GM19395 (cell line): ENCODE measurements around the gene NR1I3.
"Not testable (repeated sequence)": the region's sequence is repeated elsewhere in the genome, so short reads cannot be mapped to it uniquely, and the experiment has no call there.

ENCODE experiments used
- ATAC-seq: cut with Tn5 transposase; IDR thresholded peaks from one replicate; pipeline ENCODE4 v1.9.1; 2021; ENCODE audit warnings: mild to moderate bottlenecking, moderate library complexity; ENCODE audit not compliant: unreplicated experiment

Gene NR1I3, protein sequence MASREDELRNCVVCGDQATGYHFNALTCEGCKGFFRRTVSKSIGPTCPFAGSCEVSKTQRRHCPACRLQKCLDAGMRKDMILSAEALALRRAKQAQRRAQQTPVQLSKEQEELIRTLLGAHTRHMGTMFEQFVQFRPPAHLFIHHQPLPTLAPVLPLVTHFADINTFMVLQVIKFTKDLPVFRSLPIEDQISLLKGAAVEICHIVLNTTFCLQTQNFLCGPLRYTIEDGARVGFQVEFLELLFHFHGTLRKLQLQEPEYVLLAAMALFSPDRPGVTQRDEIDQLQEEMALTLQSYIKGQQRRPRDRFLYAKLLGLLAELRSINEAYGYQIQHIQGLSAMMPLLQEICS

GRCh38 chr1:161238039-161238473, at the start of gene NR1I3:
Gene NR1I3 (minus strand): TSS chr1:161238203. CDS start chr1:161236565, 1,638 bp downstream.
- no peak for ATAC-seq

DNA sequence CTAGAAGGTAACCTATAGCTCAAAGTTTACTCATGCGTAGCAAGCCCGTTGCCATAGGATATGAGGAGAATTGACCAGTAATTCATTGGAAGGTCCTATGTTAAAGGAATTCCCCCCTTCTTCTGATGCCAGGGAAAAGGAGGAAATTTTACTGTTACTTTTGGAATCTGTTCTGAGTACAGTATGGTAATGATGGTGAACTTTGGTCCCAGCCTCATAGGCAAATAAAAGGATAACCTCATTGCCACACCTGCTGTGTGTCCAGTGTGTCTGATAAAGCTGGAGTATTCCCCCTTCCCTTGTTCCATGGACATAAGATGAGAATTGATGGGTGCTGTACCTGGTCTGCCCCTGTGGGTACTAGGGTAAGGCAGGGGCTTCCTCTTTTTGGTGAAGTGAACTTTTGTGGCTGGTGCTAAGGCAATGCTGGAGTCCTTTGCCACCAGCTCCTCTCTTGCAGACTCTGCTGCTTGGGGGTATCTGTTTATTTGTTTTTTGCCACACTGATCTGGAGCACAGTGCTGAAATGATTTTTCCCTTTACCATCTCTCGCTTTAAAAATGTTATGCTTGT, 49.6 kb upstream of the NR1I3 start:
- no peak for ATAC-seq

DNA sequence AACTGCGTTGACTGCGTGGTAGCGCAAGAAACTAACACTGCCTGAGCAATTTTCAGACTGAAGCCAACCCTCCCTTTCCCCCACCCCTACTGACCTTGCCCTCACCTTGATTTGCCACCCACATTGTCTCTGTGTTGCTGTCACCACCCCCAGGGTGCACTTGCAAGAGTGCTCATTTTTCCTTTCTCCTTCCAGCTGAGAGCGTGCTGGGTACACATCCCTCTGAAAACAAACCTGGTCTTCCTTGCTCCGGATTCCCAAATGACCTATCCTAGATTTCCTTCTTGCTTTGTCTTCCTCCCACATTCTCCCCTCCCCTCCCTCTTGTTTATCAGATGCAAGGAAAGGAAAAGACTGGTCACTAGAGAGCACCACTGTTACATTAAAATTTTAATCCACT, 47.5 kb upstream of the NR1I3 start:
- no peak for ATAC-seq

DNA sequence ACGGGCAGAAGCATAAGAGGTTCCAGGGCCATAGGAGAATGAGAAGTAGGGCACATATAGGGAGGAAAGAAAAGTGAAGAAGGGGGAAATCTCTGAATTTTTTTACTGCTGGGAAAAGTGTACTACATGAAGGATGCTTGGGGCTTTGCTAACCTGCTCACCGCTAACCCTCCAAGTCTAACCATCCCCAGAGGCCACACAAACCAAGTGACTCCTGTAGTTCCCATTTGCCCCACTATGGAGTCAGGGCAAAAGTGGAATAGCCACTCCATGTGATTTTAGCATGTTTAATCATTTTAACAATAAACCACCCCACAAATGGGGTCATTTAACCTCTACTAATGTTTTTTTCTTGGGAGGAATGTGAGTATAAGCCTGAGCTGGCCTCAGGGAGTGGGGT, 47.1 kb upstream of the NR1I3 start:
- no peak for ATAC-seq

GRCh38 chr1:161282991-161283390, 45.0 kb upstream of the NR1I3 start:
- ATAC-seq = no peak

DNA sequence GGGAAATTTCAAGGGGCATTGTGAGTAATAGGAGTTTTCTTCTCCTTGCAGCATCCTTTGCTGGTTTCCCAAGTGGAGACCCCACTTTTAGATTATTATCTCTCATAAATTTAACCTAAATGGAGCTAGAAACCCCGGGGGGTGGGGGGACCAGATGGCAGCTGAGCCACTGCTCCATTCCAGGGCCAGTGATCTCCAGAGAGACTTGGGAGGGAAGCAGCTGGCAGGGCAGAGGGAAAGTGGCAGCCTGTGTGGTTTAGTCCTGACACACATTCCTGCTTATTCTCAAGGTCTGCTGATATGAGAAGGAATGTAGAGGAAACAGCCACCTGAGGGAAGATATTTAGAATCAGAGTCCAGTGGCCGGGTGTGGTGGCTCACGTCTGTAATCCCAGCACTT, 36.9 kb upstream of the NR1I3 start:
- ATAC-seq = no peak

- no peak for ATAC-seq
Observed at GRCh38 chr1:161273402-161273801, 35.4 kb upstream of the NR1I3 start.

DNA sequence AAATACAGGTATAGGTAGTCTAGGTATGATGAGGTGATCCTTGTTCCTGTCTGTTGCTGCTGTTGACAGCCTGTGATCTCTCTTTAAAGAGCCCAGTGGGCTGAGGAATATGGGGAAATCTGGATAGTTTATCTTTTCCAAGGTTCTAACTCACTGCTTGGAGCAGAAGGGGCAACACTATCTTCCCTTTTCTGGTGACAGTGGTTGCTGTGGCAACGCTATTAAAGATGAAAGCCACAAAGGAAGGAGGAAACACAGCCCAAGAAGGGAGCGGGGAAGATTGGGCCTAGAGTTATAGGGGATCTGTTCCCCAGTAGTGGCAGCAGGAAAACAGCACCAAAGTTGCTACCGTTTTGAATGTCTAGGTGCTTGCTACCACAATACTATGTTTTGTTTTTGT, 29.3 kb upstream of the NR1I3 start:
- ATAC-seq = no peak

DNA sequence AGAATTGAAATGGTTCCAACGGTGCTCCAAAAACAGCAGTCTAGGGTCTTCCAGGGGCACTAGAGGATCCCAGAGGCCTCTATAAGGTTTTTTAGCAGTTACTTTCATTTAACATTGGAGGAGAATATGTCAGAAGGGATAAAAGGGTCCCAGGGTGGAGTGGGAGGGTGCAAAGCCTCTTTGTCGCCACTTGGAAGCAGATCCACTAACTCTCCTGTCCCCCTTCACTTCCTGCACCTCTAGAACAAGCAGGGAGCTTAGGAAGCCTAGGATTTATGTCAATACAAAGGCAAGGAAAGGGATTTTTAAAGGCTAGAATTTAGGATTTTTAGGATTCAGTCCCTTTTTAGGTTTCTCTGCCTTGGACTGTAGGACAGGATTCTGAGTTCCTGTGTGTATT, 28.8 kb upstream of the NR1I3 start:
- ATAC-seq = no peak

DNA sequence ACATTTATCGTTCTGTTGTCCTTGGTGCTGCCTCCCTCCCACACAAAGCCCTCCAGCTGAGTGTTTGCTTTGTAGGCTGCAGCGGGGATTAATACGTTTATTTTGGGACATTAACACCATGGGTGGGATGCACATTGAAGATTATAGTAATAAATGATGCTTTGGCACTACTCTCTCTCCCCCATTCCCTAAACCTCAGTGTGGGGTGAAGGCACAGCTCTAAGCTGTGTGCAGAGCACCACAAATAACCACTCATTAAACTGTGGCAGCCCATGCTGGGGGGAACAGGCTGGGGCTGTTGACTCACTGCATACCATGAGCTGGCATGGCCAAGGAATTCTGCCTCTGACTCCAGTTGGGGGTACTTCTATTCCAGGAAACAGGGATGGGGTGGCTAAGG, 28.2 kb upstream of the NR1I3 start:
- ATAC-seq = no peak

GRCh38 chr1:161265305-161265704, 27.3 kb upstream of the NR1I3 start:
- no peak for ATAC-seq

DNA sequence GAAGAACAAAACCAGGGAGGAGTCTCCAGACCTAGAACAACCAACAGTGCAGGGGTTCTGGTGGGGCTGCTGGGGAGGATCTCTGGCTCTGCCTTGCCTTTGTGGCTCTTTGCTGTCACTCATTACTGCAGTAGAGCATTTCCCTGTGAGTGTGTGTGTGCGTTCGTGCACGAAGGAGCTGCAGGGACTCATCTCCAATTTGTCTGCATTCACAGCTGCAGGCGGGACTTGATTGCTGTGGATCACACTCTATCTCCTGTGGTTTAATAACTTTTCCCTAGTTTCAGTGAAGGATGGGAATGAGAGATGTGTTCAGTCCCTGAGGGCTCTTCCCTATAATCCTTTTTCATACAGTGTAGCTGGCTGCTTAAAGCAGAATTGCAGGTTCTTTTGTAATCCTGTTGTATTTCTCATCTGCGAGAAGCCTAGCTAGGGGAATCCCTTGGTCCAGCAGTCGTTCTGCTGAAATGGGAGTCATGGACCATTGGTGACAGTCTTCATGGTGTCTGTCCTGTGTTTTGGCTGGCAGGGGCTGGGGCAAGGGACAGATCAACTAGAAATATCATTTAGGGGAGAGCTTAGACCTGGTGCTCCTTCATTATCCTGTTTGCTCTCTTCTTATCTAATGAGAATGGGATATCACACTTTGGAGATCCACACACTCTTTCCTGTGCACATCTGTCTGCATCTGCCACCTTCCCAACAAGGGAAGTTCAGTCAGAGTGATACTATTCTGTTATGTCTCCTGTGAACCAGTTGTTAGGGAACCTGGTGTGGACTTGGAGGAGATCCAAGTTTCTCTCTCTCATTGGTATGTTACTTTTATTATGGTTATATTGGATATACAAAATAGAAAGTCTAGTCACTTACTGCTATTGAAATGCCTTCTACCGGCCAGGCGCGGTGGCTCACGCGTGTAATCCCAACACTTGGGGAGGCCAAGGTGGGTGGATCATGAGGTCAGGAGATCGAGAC, 23.5 kb upstream of the NR1I3 start:
- ATAC-seq = no peak

DNA sequence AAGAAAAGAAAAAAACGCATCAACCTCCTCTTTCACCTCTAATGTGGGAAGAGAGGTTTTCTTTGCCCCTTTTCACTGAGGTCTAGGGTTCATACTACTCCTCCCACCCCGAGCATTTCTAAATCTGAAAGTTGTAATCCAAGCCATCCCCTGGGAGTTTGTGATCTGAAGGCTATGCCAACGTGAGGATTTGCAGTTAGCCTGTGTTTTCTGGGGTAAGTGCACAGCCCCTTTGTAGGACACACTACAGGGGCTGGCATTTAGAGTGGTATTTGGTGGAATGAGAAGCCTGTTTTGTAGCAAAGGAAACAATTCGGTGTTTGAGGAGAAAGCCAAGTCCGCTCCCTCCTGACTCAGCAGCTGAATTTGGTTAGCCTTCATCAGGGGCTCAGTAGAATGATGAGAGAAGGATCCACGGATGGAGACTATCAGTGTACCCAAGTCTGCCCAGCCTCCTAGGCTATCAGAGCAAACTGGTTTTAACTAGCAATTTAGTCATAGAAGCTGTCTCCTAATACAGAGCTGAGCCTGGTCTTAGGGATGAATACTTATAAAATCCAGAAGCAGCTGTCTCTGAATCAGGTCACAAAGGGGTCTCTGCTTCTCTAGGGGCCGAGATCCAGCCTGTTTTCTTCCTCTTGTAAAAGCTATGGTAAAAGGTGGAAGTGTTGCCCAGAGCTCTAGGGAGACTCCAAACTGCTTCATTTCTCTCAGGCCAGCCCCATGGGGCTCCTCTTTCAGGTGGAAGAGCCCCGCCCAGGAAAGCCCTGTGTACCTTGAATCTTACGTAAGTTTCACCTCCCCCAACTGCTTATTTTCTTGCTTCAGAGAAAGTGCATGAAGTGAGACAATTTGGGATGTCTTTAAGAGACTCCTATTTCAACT, 22.6 kb upstream of the NR1I3 start:
- ATAC-seq = no peak

GRCh38 chr1:161259765-161260164, 21.8 kb upstream of the NR1I3 start:
- ATAC-seq = no peak

- ATAC-seq = no peak
Observed at GRCh38 chr1:161259345-161259702, 21.3 kb upstream of the NR1I3 start.

GRCh38 chr1:161258439-161259344, 20.7 kb upstream of the NR1I3 start, which contains the start of gene PCP4L1:
Gene PCP4L1 (plus strand): TSS chr1:161258745. CDS start chr1:161258975, 230 bp downstream.
- ATAC-seq = peak; percentile 77

GRCh38 chr1:161257109-161257508, 19.1 kb upstream of the NR1I3 start:
- ATAC-seq = not testable (repeated sequence)

DNA sequence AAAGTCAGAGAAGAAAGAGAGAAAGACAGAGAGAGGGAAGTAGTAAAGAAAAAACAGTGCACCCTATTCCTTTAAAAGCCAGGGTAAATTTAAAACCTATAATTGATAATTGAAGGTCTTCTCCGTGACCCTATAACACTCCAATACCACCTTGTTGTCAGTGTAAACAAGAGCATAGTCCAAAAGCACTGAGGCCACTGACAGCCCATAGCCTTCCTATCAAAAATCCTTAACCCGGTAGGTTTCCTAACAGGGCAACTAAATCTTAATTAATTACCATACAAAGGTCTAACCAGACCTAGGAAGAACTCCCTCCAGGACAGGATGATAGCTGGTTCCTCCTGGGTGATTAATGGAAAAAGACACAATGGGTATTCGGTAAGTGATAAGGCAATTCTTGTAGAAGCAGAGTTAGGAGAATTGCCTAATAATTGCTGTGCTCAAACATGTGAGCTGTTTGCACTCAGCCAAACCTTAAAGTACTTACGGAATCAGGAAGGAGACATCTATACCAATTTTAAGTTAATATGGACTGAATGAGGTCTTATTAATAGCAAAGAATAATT, 18.0 kb upstream of the NR1I3 start:
- ATAC-seq = not testable (repeated sequence)

DNA sequence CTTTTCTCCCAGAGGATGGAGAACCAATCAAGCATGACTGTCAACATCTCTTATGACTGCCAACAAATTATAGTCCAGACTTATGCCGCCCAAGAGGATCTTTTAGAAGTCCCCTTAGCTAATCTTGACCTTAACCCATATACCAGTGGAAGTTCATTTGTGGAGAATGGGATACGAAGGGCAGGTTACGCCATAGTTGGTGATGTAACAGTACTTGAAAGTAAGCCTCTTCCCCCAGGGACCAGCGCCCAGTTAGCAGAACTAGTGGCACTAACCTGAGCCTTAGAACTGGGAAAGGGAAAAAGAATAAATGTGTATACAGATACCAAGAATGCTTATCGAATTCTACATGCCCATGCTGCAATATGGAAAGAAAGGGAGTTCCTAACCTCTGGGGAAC, 17.3 kb upstream of the NR1I3 start:
- ATAC-seq = not testable (repeated sequence)
